ENCODE results near the gene CA9. TPM values are rescaled to one million over a fixed set of nuclear protein-coding genes. Genes with fewer than 3 reads are reported as not detected.

Gene CA9
- total RNA-seq, 1 experiment from 2014 or later, result not detected

DNA sequence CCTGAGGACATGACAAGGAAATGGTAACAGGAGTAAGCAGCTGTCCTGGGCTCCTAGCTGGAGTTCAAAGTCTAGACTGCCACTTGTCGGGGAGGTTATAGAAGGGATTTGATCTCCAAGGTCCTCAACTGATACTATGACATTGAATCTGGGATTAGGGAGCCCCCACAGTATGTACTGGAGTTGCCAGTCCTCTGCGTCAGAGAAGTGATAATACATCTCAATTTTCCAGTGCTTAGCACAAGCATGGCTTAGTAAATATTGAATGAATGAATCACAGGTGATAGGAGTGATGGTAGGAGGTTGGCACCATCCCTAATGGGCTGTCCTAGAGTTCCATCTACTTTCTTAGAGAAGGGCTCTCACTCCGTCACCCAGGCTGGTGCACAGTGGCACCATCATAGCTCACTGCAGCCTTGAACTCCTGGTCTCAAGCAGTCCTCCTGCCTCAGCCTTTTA lies 22.2 kb downstream of the CA9 start:
- intact Hi-C loops (cut with micrococcal nuclease; ENCODE audit: unreplicated experiment), result loop anchor here (1.0 kb wide), 2 partner anchors 27 to 36 kb away; partner anchors contain the start of genes CREB3 and TLN1
- Histone ChIP-seq H3K27me3 (replicated peaks; ENCODE audit: control insufficient read depth, insufficient read depth, low read length) (no peaks in the 10 kb centered on the region), H3K4me1 (peaks cover 12% of the 10 kb centered on the region), H3K9me3 (no peaks in the 10 kb centered on the region), H3K4me3 (ENCODE audit: low read depth, low read length) (no peak overlapping the region), H3K36me3 (ENCODE audit: control insufficient read depth, insufficient read depth, low read length) (peaks cover 1% of the 10 kb centered on the region)
- ChIA-PET POLR2A (interaction anchor here (0.5 to 1.6 kb wide), 5 partner anchors 31 to 50 kb away, joined by 3 to 9 read pairs (median 7); partner anchors contain the start of gene ARHGEF39), CTCF (interaction anchor here (0.9 to 4.8 kb wide), 18 partner anchors 8 to 92 kb away, joined by 3 to 35 read pairs (median 5); partner anchors contain the start of genes ARHGEF39, CCDC107, CREB3 and GBA2)
- H3K4me3 Mint-ChIP-seq (ENCODE audit: unreplicated experiment), result no peak overlapping the region
- no peaks in the 10 kb centered on the region for H3K9me3 Mint-ChIP-seq (ENCODE audit: unreplicated experiment)
- no peak overlapping the region for H3K27ac Mint-ChIP-seq (ENCODE audit: unreplicated experiment)
- H3K36me3 Mint-ChIP-seq (ENCODE audit: insufficient read depth, unreplicated experiment), result peaks cover 22% of the 10 kb centered on the region
- TF ChIP-seq, protein P1, sequence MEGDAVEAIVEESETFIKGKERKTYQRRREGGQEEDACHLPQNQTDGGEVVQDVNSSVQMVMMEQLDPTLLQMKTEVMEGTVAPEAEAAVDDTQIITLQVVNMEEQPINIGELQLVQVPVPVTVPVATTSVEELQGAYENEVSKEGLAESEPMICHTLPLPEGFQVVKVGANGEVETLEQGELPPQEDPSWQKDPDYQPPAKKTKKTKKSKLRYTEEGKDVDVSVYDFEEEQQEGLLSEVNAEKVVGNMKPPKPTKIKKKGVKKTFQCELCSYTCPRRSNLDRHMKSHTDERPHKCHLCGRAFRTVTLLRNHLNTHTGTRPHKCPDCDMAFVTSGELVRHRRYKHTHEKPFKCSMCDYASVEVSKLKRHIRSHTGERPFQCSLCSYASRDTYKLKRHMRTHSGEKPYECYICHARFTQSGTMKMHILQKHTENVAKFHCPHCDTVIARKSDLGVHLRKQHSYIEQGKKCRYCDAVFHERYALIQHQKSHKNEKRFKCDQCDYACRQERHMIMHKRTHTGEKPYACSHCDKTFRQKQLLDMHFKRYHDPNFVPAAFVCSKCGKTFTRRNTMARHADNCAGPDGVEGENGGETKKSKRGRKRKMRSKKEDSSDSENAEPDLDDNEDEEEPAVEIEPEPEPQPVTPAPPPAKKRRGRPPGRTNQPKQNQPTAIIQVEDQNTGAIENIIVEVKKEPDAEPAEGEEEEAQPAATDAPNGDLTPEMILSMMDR (IDR thresholded peaks at IDR 0.05; ENCODE audit: insufficient read depth in 1 of 2, low read depth in 1 of 2, low read length in 1 of 2, severe bottlenecking in 1 of 2, unreplicated experiment in 1 of 2), result no peak
- no TSS peak for BruUV-seq (replicated peaks)
- H3K4me1 Mint-ChIP-seq (ENCODE audit: low read depth, unreplicated experiment), result no peaks in the 10 kb centered on the region
- DNase-seq, result no peak
- no peaks in the 10 kb centered on the region for H3K27me3 Mint-ChIP-seq (ENCODE audit: insufficient read depth, unreplicated experiment)

DNA sequence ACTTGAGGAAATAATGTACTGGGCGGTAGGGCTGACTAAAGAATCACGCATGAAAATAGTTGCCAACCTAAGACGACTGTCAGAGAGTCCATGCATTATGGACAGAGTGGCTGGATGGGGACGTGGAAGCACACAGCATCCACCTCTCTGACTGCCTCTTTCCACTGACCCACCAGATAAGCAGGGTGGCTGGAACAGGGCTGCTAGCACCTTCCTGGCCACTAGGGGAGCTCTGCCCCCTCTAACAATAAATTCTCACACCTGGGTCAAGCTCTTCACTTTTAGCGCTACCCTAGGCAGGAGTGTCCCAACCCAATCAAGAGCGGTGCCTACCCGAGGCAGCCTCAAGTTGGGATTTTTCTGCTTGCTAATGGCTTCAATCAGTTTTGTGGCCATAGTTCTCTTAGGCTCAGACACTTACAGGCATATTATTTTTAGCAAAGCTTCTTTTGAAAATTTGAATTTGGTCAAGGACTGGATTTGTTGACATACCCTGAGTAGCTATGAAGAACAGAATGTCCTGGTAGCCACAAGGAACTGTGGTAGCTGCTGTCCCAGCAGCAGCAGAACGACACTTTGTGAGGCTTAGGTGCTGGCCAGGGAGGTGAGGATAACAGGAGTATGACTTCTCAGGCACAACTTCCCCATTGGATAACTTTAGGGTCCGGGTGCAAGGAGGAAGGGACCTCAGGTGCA lies 22.9 kb downstream of the CA9 start:
- Histone ChIP-seq H3K4me3 (ENCODE audit: low read depth, low read length) (no peak overlapping the region), H3K4me1 (peaks cover 8% of the 10 kb centered on the region), H3K36me3 (ENCODE audit: control insufficient read depth, insufficient read depth, low read length) (peaks cover 1% of the 10 kb centered on the region), H3K27me3 (replicated peaks; ENCODE audit: control insufficient read depth, insufficient read depth, low read length) (no peaks in the 10 kb centered on the region), H3K9me3 (no peaks in the 10 kb centered on the region)
- no peak overlapping the region for H3K4me3 Mint-ChIP-seq (ENCODE audit: unreplicated experiment)
- no peak overlapping the region for H3K27ac Mint-ChIP-seq (ENCODE audit: unreplicated experiment)
- peaks cover 15% of the 10 kb centered on the region for H3K36me3 Mint-ChIP-seq (ENCODE audit: insufficient read depth, unreplicated experiment)
- CTCF ChIA-PET, result interaction anchor here (0.5 to 4.8 kb wide), 24 partner anchors 9 to 1848 kb away, joined by 3 to 35 read pairs (median 4); partner anchors contain the start of genes ARHGEF39, CA9, CCDC107 and CREB3
- no peaks in the 10 kb centered on the region for H3K27me3 Mint-ChIP-seq (ENCODE audit: insufficient read depth, unreplicated experiment)
- DNase-seq, result peak; percentile 68 to 76
- no TSS peak for BruUV-seq (replicated peaks)
- POLR2A ChIA-PET, result interaction anchor here (0.5 to 1.6 kb wide), 5 partner anchors 31 to 50 kb away, joined by 3 to 9 read pairs (median 7); partner anchors contain the start of gene ARHGEF39
- H3K4me1 Mint-ChIP-seq (ENCODE audit: low read depth, unreplicated experiment), result no peaks in the 10 kb centered on the region
- no peaks in the 10 kb centered on the region for H3K9me3 Mint-ChIP-seq (ENCODE audit: unreplicated experiment)
- intact Hi-C loops (cut with micrococcal nuclease; ENCODE audit: unreplicated experiment), result loop anchor here (1.0 kb wide), 2 partner anchors 27 to 36 kb away; partner anchors contain the start of genes CREB3 and TLN1
- TF ChIP-seq, protein P1 (IDR thresholded peaks at IDR 0.05; ENCODE audit: insufficient read depth in 1 of 2, low read depth in 1 of 2, low read length in 1 of 2, severe bottlenecking in 1 of 2, unreplicated experiment in 1 of 2), result peak; percentile 70 to 90

DNA sequence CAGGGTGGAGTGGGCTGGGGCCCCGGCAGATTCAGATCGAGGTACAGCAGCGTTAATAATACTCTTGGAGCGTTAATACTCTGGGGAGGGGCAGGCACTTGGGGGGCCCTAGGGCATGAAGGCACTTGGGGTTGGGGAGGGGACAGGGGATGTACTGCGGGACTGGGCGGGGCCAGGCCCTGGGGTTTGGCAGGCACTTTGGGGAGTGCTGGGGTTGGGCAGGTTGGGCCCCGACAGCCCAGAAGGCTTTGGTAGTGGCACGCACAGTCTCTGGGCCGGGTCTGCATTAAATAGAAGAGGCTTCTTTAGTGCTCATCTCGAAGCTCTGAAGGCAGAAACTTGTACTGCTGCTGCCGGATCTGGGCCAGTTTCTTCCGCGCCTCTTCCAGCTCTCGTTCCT lies 23.8 kb downstream of the CA9 start:
- TF ChIP-seq, protein P1 (IDR thresholded peaks at IDR 0.05; ENCODE audit: insufficient read depth in 1 of 2, low read depth in 1 of 2, low read length in 1 of 2, severe bottlenecking in 1 of 2, unreplicated experiment in 1 of 2), result no peak
- Histone ChIP-seq H3K4me3 (ENCODE audit: low read depth, low read length) (no peak overlapping the region), H3K36me3 (ENCODE audit: control insufficient read depth, insufficient read depth, low read length) (peaks cover 1% of the 10 kb centered on the region), H3K27me3 (replicated peaks; ENCODE audit: control insufficient read depth, insufficient read depth, low read length) (no peaks in the 10 kb centered on the region), H3K9me3 (no peaks in the 10 kb centered on the region), H3K4me1 (peaks cover 8% of the 10 kb centered on the region)
- CTCF ChIA-PET, result interaction anchor here (1.2 to 4.8 kb wide), 10 partner anchors 11 to 94 kb away, joined by 3 to 35 read pairs (median 6); partner anchors contain the start of genes ARHGEF39, CA9, GBA2 and RGP1
- no peaks in the 10 kb centered on the region for H3K27me3 Mint-ChIP-seq (ENCODE audit: insufficient read depth, unreplicated experiment)
- no peak overlapping the region for H3K4me3 Mint-ChIP-seq (ENCODE audit: unreplicated experiment)
- H3K4me1 Mint-ChIP-seq (ENCODE audit: low read depth, unreplicated experiment), result no peaks in the 10 kb centered on the region
- TSS peak; percentile 88 for BruUV-seq (replicated peaks)
- H3K9me3 Mint-ChIP-seq (ENCODE audit: unreplicated experiment), result no peaks in the 10 kb centered on the region
- DNase-seq, result no peak
- H3K27ac Mint-ChIP-seq (ENCODE audit: unreplicated experiment), result no peak overlapping the region
- POLR2A ChIA-PET, result interaction anchor here (1.2 to 1.5 kb wide), 2 partner anchors 36 to 51 kb away, joined by 7 to 8 read pairs; no protein-coding TSS in a partner anchor
- H3K36me3 Mint-ChIP-seq (ENCODE audit: insufficient read depth, unreplicated experiment), result peaks cover 15% of the 10 kb centered on the region
- intact Hi-C loops (cut with micrococcal nuclease; ENCODE audit: unreplicated experiment), result no loop called here
